Activated T-helper 2 cell treated with anti-CD3 and anti-CD28 coated beads, Interferon-gamma antibody, Interleukin-2, Interleukin-4, amounts not matched to agents 10 μg/mL and 5 μg/mL and 100 μg/mL, durations not matched to agents 14 hours and 24 hours and 36 hours (primary cell): ENCODE data around the gene WSCD2. TPM values are rescaled to one million over a fixed set of nuclear protein-coding genes. Genes with fewer than 3 reads are reported as not detected.

Experiments used
- DNase-seq: peaks from one replicate; pipeline ENCODE4 v3.0.0; 2021; ENCODE audit warnings: low spot score
- H3K27ac Mint-ChIP-seq: one replicate; pipeline ENCODE4 v1.8.0; 2021; ENCODE audit warnings: mixed read lengths
- H3K27me3 Mint-ChIP-seq: one replicate; pipeline ENCODE4 v1.8.0; 2021; ENCODE audit warnings: low read depth, mixed read lengths
- H3K36me3 Mint-ChIP-seq: one replicate; pipeline ENCODE4 v1.8.0; 2021; ENCODE audit warnings: low read depth, mixed read lengths
- H3K4me1 Mint-ChIP-seq: one replicate; pipeline ENCODE4 v1.8.0; 2021; ENCODE audit warnings: low read depth, mixed read lengths
- H3K4me3 Mint-ChIP-seq: one replicate; pipeline ENCODE4 v1.8.0; 2021; ENCODE audit warnings: low read depth, mild to moderate bottlenecking, moderate library complexity, mixed read lengths
- H3K9me3 Mint-ChIP-seq: one replicate; pipeline ENCODE4 v1.8.0; 2021; ENCODE audit warnings: mixed read lengths
- intact Hi-C: fragments of 100-400 bp; cut with micrococcal nuclease; formaldehyde crosslinking; loops from one replicate; pipeline ENCODE4 v1.15.1; 2023
- total RNA-seq: library from RNA; stranded (reverse); gene quantifications from 2 replicates; pipeline ENCODE4 v1.2.3, GENCODE V29; 2022

WSCD2 gene
- total RNA-seq, result not detected in 2 replicates

DNA sequence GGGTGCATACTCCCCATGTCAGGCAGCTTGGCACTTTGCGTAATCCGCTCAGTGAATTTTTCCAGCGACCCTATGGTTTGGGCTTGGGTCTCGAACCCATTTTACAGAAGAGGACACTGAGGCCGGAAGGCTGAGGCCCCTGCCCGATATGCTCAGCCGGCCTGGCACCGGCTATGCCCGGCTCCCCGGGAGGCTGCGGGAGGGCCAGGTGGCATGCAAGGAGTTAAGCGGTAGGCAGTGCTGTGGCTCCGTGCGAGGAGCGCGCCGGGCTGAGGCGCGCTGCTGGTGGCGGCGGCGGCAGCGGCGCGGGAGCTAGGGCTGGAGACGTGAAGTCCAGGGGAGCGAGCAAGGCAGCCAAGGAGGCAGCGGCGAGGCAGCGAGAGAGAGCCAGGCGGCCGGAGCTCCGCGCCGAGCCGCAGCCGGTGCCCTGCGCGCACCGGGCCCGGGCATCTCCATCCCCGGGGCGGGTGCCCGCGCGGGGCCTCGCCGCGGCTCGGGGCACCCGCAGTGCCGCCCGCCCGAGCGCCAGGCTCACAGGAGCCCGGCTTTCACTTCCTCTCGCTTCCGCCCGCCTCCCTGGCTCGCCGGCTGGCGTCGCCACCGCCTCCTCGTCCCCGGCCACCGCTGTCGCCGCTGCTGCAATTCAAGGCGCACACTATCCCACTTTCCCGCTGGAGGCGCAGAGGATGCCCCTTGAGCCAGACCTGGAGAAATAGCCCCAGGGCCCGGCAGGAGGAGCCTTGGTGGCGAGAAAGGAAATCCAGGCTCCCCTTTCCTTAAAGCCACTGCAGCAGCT lies at the start of gene WSCD2:
TSS of gene WSCD2 (plus strand) at position 272 of the 796 bp plus-strand sequence. CDS start 66,545 bp downstream, outside the sequence.
- Mint-ChIP-seq H3K4me3 (no peak within 1 kb of the TSS), H3K4me1 (peaks cover 1% of the 10 kb centered on the region), H3K27ac (no peak within 1 kb of the TSS), H3K9me3 (no peaks in the 10 kb centered on the region), H3K36me3 (no peaks in the 10 kb centered on the region), H3K27me3 (peaks cover 44% of the 10 kb centered on the region)
- intact Hi-C loops, result no loop called here
- DNase-seq, result no peak

DNA sequence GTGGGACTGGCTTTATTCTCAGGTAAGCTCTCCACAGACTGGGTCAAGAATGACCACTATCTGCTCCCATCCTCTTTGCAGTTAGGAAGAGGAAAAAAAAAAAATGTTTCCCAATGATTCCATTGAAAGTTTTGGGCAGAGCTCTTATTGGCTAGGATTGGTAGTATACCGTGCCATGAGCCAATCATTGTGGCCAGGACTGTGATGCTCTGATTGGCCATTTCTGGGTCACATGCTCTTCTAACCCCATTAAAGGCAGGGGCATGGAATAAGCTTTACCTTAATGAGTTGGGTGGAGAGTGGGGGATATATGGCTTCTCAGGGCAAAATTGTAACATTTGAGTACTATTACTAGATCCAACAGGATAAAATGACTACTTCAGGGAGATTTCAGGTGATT lies 49.4 kb upstream of the WSCD2 start:
- H3K9me3 Mint-ChIP-seq, result no peaks in the 10 kb centered on the region
- no peak for DNase-seq
- H3K27ac Mint-ChIP-seq, result no peak overlapping the region
- H3K36me3 Mint-ChIP-seq, result no peaks in the 10 kb centered on the region
- intact Hi-C loops, result no loop called here
- H3K4me3 Mint-ChIP-seq, result no peak overlapping the region
- H3K4me1 Mint-ChIP-seq, result no peaks in the 10 kb centered on the region
- no peaks in the 10 kb centered on the region for H3K27me3 Mint-ChIP-seq

DNA sequence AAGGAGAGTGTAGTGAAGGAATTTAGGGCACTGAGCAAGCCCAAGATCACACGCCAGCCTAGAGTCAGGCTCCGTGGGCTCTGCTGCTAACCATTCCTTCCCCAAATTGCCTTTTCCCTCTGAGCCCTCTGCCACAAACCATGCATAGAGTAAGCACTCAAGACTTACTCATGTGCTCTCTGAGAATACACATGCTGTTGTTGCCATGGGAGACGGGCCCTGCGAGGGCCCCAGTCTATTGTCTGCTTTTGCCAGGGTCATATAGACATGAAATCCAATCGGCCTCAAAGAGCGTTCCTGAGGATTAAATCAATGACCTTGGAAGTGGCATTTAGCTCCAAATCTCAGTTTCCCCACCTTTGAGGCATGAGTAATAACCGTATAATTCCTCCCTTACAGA lies 48.7 kb upstream of the WSCD2 start:
- Mint-ChIP-seq H3K4me3 (no peak overlapping the region), H3K27ac (no peak overlapping the region), H3K4me1 (no peaks in the 10 kb centered on the region), H3K27me3 (peaks cover 3% of the 10 kb centered on the region), H3K9me3 (no peaks in the 10 kb centered on the region), H3K36me3 (no peaks in the 10 kb centered on the region)
- intact Hi-C loops, result no loop called here
- DNase-seq, result no peak

DNA sequence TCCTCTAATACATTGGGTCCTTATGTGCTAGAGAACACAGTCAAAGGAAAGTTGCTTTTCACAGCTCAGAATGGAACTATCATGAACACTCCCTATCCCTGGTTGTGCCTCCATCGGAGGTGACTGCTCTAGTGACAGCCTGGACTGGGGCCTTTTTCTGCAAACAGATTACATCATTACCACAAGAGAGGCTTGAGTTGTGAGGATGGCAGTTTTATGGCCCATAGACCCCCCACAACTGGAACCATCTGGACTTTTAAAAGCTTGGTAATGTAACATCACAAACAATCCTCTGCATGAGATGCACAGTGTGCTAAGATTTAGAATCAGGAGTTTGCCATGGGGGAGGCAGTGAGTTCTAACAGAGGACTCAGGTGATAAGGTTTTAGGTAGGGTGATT lies 46.6 kb upstream of the WSCD2 start:
- peaks cover 3% of the 10 kb centered on the region for H3K27me3 Mint-ChIP-seq
- no peak for DNase-seq
- no peak overlapping the region for H3K4me3 Mint-ChIP-seq
- H3K9me3 Mint-ChIP-seq, result peaks cover under 1% of the 10 kb centered on the region
- H3K36me3 Mint-ChIP-seq, result no peaks in the 10 kb centered on the region
- H3K27ac Mint-ChIP-seq, result no peak overlapping the region
- intact Hi-C loops, result no loop called here
- H3K4me1 Mint-ChIP-seq, result no peaks in the 10 kb centered on the region

DNA sequence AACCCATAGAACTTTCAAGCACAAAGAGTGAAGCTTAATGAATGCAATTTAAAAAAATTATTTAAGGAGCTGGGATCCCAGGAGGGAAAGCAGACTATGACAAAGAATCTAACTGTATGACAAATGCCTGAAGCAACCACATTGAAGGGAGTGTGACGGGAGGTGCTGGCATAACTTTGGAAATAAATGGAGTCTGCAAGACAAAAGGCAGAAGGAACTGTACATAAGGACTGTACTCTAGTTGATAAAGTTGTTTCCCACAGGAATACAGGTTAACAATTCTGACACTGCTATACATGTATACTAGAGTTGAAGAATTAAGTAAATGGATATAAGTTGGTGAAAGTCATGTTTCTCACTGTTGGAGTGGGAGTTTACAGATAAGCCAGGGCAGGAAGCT lies 41.2 kb upstream of the WSCD2 start:
- H3K4me3 Mint-ChIP-seq, result no peak overlapping the region
- H3K4me1 Mint-ChIP-seq, result no peaks in the 10 kb centered on the region
- no peak for DNase-seq
- peaks cover 10% of the 10 kb centered on the region for H3K9me3 Mint-ChIP-seq
- no peaks in the 10 kb centered on the region for H3K36me3 Mint-ChIP-seq
- H3K27me3 Mint-ChIP-seq, result peaks cover 6% of the 10 kb centered on the region
- no peak overlapping the region for H3K27ac Mint-ChIP-seq
- intact Hi-C loops, result no loop called here

DNA sequence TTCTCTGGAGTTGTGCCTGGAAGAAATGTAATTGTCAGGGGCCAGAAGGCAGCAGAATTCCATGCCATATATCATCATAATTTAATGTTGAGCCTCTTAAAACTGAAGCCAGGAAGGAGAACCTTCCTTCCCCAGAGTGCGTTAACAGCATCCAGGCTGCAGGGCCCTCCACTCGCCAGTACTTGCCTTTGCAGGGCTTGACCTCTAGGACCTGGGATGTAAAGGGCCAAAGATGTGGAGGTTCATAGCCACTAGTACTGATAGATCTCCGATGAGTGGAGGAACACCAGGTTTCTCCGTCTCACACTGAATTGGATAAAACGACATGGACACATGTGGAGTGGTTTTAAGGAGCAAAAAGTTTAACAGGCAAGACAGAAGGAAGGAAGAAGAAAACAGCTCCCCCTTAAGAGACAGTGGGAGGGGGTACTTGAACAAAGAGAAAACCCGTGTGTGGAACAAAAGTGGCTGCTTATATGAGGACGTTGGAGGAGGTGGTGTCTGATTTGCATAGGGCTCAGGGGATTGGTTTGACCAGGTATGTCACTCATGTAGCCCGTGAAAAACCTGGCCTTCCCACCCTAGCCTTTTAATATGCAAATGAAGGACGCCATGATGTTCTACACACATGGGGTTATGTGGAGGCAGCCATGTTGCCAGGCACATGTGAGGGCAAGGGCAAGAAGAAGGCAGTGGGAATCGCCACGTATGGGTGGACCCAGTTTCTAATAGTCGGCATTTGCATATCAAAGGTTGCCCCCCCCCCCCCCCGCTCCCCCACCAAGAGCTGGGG lies 38.8 kb upstream of the WSCD2 start:
- Mint-ChIP-seq H3K9me3 (peaks cover 10% of the 10 kb centered on the region), H3K36me3 (no peaks in the 10 kb centered on the region), H3K4me1 (no peaks in the 10 kb centered on the region), H3K4me3 (no peak overlapping the region), H3K27me3 (peaks cover 3% of the 10 kb centered on the region), H3K27ac (no peak overlapping the region)
- intact Hi-C loops, result no loop called here
- no peak for DNase-seq

DNA sequence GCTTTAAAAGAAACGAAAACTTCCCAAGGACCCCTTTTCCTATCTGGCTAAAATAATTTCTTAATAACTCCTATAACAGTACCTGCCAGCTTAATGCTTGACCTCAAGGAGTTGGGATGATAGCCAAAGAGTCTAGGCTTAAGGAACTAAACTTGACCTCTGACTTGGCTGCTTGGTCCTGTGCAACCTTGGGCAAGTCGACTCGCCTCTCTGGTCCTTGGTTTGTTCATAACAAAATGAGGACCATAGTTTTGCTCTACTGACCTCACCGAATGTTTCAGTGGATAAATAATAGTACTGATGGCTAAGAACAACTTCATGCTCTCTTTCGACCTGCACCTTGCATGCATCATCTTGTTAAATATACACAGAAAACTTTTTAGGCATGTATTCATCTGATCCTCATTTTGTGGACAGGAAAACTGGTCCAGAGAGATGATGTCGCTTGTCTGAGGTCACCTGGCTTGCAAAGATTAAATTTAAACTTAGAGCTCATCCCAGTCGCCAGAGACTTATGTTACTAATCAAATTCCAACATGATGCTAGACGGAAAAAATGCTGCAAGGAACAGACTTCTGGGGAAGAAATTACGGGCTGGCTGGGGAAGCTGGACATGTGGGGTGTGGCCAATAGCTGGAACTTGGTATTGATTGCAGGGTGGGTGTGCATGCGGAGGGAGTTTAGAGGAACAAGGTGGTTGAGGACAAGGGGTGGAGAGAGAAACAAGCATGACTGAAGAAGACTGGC lies 38.0 kb upstream of the WSCD2 start:
- Mint-ChIP-seq H3K4me1 (no peaks in the 10 kb centered on the region), H3K27me3 (peaks cover 3% of the 10 kb centered on the region), H3K36me3 (no peaks in the 10 kb centered on the region), H3K4me3 (no peak overlapping the region), H3K27ac (no peak overlapping the region), H3K9me3 (peaks cover 10% of the 10 kb centered on the region)
- DNase-seq, result no peak
- intact Hi-C loops, result no loop called here

DNA sequence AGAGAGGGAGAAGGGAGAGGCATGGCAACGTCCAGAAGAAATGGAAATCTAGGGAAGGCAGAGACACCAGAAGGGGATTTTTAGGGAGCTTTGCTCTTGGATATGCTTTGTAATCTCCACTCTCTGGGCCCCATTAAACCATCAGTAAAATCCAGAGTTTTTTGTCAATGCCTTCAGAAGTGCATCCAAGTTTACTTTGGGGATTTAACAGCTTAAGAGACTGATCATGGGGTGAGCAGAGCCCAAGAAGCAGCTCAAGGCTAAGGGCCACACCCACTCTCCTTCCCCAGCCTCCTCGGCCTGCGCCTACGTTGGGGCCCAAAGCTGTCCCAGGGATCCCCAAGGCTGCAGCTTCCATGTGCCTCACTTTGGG lies 37.4 kb upstream of the WSCD2 start:
- no peaks in the 10 kb centered on the region for H3K36me3 Mint-ChIP-seq
- H3K4me3 Mint-ChIP-seq, result no peak overlapping the region
- H3K27me3 Mint-ChIP-seq, result peaks cover 3% of the 10 kb centered on the region
- H3K9me3 Mint-ChIP-seq, result peaks cover 10% of the 10 kb centered on the region
- no peak overlapping the region for H3K27ac Mint-ChIP-seq
- H3K4me1 Mint-ChIP-seq, result no peaks in the 10 kb centered on the region
- no peak for DNase-seq
- intact Hi-C loops, result no loop called here

- peaks cover 3% of the 10 kb centered on the region for H3K27me3 Mint-ChIP-seq
- peaks cover 2% of the 10 kb centered on the region for H3K9me3 Mint-ChIP-seq
- DNase-seq, result no peak
- intact Hi-C loops, result no loop called here
- H3K27ac Mint-ChIP-seq, result no peak overlapping the region
- no peaks in the 10 kb centered on the region for H3K4me1 Mint-ChIP-seq
- no peak overlapping the region for H3K4me3 Mint-ChIP-seq
- H3K36me3 Mint-ChIP-seq, result no peaks in the 10 kb centered on the region
These were observed 35.9 kb upstream of the WSCD2 start for GRCh38 chr12:108093209-108093608.

DNA sequence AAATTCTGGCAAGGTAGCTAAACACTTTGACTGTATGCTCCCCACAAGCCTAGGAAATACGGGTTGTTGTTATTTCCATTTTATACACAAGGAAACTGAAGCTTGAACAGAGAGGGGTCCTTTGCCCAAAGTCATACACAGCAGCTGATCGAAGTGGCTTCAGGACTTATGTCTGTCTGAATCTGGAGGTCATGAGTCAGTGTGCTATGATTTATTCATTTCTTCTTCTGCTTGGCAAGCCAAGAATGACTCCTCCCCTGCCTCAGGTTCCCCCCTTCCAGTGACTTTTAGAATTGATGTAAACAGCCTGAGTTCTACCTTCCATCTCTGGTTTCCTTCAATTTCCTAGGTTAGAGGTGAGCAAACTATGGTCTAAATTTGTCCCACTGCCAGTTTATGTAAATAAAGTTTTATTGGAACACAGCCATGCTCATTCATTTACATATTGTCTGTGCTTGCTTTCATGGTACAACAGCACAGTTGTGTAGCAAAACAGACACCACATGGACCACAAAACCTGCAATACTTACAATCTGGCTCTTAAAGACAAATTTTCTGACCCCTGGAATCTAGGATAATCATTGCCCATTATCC lies 34.9 kb upstream of the WSCD2 start:
- H3K9me3 Mint-ChIP-seq, result no peaks in the 10 kb centered on the region
- intact Hi-C loops, result no loop called here
- H3K27me3 Mint-ChIP-seq, result peaks cover 3% of the 10 kb centered on the region
- no peaks in the 10 kb centered on the region for H3K36me3 Mint-ChIP-seq
- H3K4me3 Mint-ChIP-seq, result no peak overlapping the region
- DNase-seq, result no peak
- no peaks in the 10 kb centered on the region for H3K4me1 Mint-ChIP-seq
- H3K27ac Mint-ChIP-seq, result no peak overlapping the region

GRCh38 chr12:108097160-108097911 lies 31.8 kb upstream of the WSCD2 start:
- Mint-ChIP-seq H3K4me1 (no peaks in the 10 kb centered on the region), H3K36me3 (no peaks in the 10 kb centered on the region), H3K27ac (no peak overlapping the region), H3K9me3 (no peaks in the 10 kb centered on the region), H3K4me3 (no peak overlapping the region), H3K27me3 (peaks cover 4% of the 10 kb centered on the region)
- intact Hi-C loops, result no loop called here
- no peak for DNase-seq

DNA sequence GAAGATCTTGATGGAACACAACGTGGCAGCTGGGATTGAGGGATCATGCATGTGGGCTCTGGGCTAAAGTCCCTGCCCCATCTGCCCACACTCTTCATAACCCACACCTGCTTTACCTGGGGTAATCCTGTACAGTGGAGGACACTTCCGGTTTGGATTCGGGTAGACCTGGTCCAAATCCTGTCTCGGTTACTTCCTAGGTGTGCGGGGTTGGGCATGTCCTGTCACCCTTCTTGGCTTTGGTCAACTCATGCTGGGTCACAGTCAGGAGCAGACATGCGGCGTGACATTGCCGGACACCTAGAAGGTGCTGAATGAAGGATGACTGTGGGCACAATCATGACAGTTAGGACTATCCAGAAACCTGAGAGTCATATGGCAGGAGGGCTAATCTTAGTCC lies 30.7 kb upstream of the WSCD2 start:
- intact Hi-C loops, result no loop called here
- H3K27ac Mint-ChIP-seq, result no peak overlapping the region
- no peaks in the 10 kb centered on the region for H3K9me3 Mint-ChIP-seq
- no peak overlapping the region for H3K4me3 Mint-ChIP-seq
- no peak for DNase-seq
- no peaks in the 10 kb centered on the region for H3K36me3 Mint-ChIP-seq
- H3K27me3 Mint-ChIP-seq, result peaks cover 4% of the 10 kb centered on the region
- no peaks in the 10 kb centered on the region for H3K4me1 Mint-ChIP-seq
